Activated CD4-positive, alpha-beta memory T cell treated with anti-CD3 and anti-CD28 coated beads, Interleukin-2, amount 10 ng/mL, durations not matched to agents 7 days and 5 days (primary cell): Measurements from ENCODE around the gene MCM6. TPM values are rescaled to one million over a fixed set of nuclear protein-coding genes. Genes with fewer than 3 reads are reported as not detected.

Source experiments
- CTCF ChIA-PET: fragments of 350-600 bp; sonication (Branson Sonifier 250); formaldehyde crosslinking; loops from one replicate; lab custom pipeline; 2021; ENCODE audit warnings: antibody characterized with exemption, inconsistent platforms; lab: Charles Lee
- POLR2A ChIA-PET: fragments of 350-600 bp; sonication (Branson Sonifier 250); formaldehyde crosslinking; loops from one replicate; lab custom pipeline; 2021; ENCODE audit warnings: antibody characterized with exemption; lab: Charles Lee
- DNase-seq: peaks from one replicate; pipeline ENCODE4 v3.0.0-alpha.2; 2020
- H3K27ac Mint-ChIP-seq: one replicate; pipeline ENCODE4 v1.8.0; 2021; ENCODE audit warnings: mild to moderate bottlenecking, mixed read lengths
- H3K27me3 Mint-ChIP-seq: one replicate; pipeline ENCODE4 v1.8.0; 2021; ENCODE audit warnings: mixed read lengths
- H3K36me3 Mint-ChIP-seq: one replicate; pipeline ENCODE4 v1.8.0; 2021; ENCODE audit warnings: low read depth, mixed read lengths
- H3K4me1 Mint-ChIP-seq: one replicate; pipeline ENCODE4 v1.8.0; 2021; ENCODE audit warnings: mixed read lengths
- H3K4me3 Mint-ChIP-seq: one replicate; pipeline ENCODE4 v1.8.0; 2021; ENCODE audit warnings: mild to moderate bottlenecking, mixed read lengths
- H3K9me3 Mint-ChIP-seq: one replicate; pipeline ENCODE4 v1.8.0; 2021; ENCODE audit warnings: mixed read lengths
- total RNA-seq, 2 experiments: library from RNA; stranded (reverse); gene quantifications; one replicate each; pipeline ENCODE4 v1.2.3, GENCODE V29; 2021

The MCM6 gene
- total RNA-seq, 2 experiments from 2014 or later = 128 to 130 TPM

GRCh38 chr2:135853401-135853800 is 22.8 kb downstream of the MCM6 start:
- H3K27me3 Mint-ChIP-seq = no peaks in the 10 kb centered on the region
- no peak overlapping the region for H3K27ac Mint-ChIP-seq

GRCh38 chr2:135851858-135852257 is 24.4 kb downstream of the MCM6 start:
- POLR2A ChIA-PET = interaction anchor here (0.9 to 1.1 kb wide), 3 partner anchors 14 to 25 kb away, joined by 3 to 5 read pairs (median 3); partner anchors contain the start of gene MCM6
- Mint-ChIP-seq H3K27me3 (no peaks in the 10 kb centered on the region), H3K4me3 (no peak overlapping the region), H3K9me3 (no peaks in the 10 kb centered on the region), H3K36me3 (peaks cover 81% of the 10 kb centered on the region), H3K27ac (no peak overlapping the region), H3K4me1 (peaks cover 6% of the 10 kb centered on the region)
- DNase-seq = no peak
- CTCF ChIA-PET = no interaction called here

More at GRCh38 chr2:135853401-135853800, 22.8 kb downstream of the MCM6 start:
- Mint-ChIP-seq H3K4me3 (no peak overlapping the region), H3K4me1 (peaks cover 6% of the 10 kb centered on the region), H3K9me3 (no peaks in the 10 kb centered on the region), H3K36me3 (peaks cover 84% of the 10 kb centered on the region)
- DNase-seq = no peak
- ChIA-PET CTCF (no interaction called here), POLR2A (interaction anchor here (1.2 to 1.8 kb wide), 2 partner anchors 12 to 22 kb away, joined by 3 to 8 read pairs; no protein-coding TSS in a partner anchor)

- no peak for DNase-seq
- Mint-ChIP-seq H3K27ac (no peak overlapping the region), H3K36me3 (peaks cover 76% of the 10 kb centered on the region), H3K27me3 (no peaks in the 10 kb centered on the region), H3K4me3 (no peak overlapping the region), H3K9me3 (no peaks in the 10 kb centered on the region), H3K4me1 (peaks cover 6% of the 10 kb centered on the region)
- CTCF ChIA-PET = interaction anchor here (1.0 kb wide), 1 partner anchor 533 kb away, joined by 3 read pairs; no protein-coding TSS in a partner anchor
- POLR2A ChIA-PET = interaction anchor here (0.9 to 1.1 kb wide), 3 partner anchors 13 to 25 kb away, joined by 3 to 5 read pairs (median 3); partner anchors contain the start of gene MCM6
Observed at GRCh38 chr2:135850892-135851668, 25.2 kb downstream of the MCM6 start.

GRCh38 chr2:135849087-135849486 is 27.2 kb downstream of the MCM6 start:
- POLR2A ChIA-PET = no interaction called here
- H3K36me3 Mint-ChIP-seq = peaks cover 81% of the 10 kb centered on the region
- no peaks in the 10 kb centered on the region for H3K27me3 Mint-ChIP-seq
- no peak for DNase-seq
- peaks cover 6% of the 10 kb centered on the region for H3K4me1 Mint-ChIP-seq
- H3K4me3 Mint-ChIP-seq = no peak overlapping the region
- no peaks in the 10 kb centered on the region for H3K9me3 Mint-ChIP-seq
- H3K27ac Mint-ChIP-seq = peak overlapping the region; percentile 9
- CTCF ChIA-PET = no interaction called here

- Mint-ChIP-seq H3K9me3 (no peaks in the 10 kb centered on the region), H3K36me3 (peaks cover 81% of the 10 kb centered on the region), H3K27me3 (no peaks in the 10 kb centered on the region), H3K4me1 (peaks cover 18% of the 10 kb centered on the region), H3K4me3 (no peak overlapping the region), H3K27ac (no peak overlapping the region)
- ChIA-PET CTCF (no interaction called here), POLR2A (no interaction called here)
- no peak for DNase-seq
Observed at GRCh38 chr2:135845997-135846396, 30.2 kb downstream of the MCM6 start.

- CTCF ChIA-PET = interaction anchor here (1.0 kb wide), 1 partner anchor 14 kb away, joined by 3 read pairs; no protein-coding TSS in a partner anchor
- H3K4me1 Mint-ChIP-seq = peaks cover 24% of the 10 kb centered on the region
- DNase-seq = no peak
- no peaks in the 10 kb centered on the region for H3K9me3 Mint-ChIP-seq
- H3K36me3 Mint-ChIP-seq = peaks cover 80% of the 10 kb centered on the region
- no peak overlapping the region for H3K27ac Mint-ChIP-seq
- H3K27me3 Mint-ChIP-seq = no peaks in the 10 kb centered on the region
- no peak overlapping the region for H3K4me3 Mint-ChIP-seq
- POLR2A ChIA-PET = no interaction called here
Observed at GRCh38 chr2:135845257-135845656, 31.0 kb downstream of the MCM6 start.

GRCh38 chr2:135844301-135844895 is 31.8 kb downstream of the MCM6 start:
- peaks cover 78% of the 10 kb centered on the region for H3K36me3 Mint-ChIP-seq
- POLR2A ChIA-PET = interaction anchor here (1.2 to 1.6 kb wide), 2 partner anchors 19 to 24 kb away, joined by 3 to 4 read pairs; no protein-coding TSS in a partner anchor
- CTCF ChIA-PET = interaction anchor here (0.6 to 1.0 kb wide), 2 partner anchors 15 to 62 kb away, joined by 3 to 4 read pairs; no protein-coding TSS in a partner anchor
- no peak overlapping the region for H3K27ac Mint-ChIP-seq
- no peak for DNase-seq
- H3K4me1 Mint-ChIP-seq = peaks cover 24% of the 10 kb centered on the region
- no peaks in the 10 kb centered on the region for H3K9me3 Mint-ChIP-seq
- H3K27me3 Mint-ChIP-seq = no peaks in the 10 kb centered on the region
- no peak overlapping the region for H3K4me3 Mint-ChIP-seq

GRCh38 chr2:135843671-135844070 is 32.6 kb downstream of the MCM6 start:
- Mint-ChIP-seq H3K27me3 (no peaks in the 10 kb centered on the region), H3K36me3 (peaks cover 71% of the 10 kb centered on the region), H3K27ac (no peak overlapping the region), H3K4me3 (no peak overlapping the region), H3K4me1 (peaks cover 20% of the 10 kb centered on the region), H3K9me3 (no peaks in the 10 kb centered on the region)
- ChIA-PET CTCF (interaction anchor here (1.1 kb wide), 1 partner anchor 46 kb away, joined by 3 read pairs; no protein-coding TSS in a partner anchor), POLR2A (interaction anchor here (1.2 to 1.6 kb wide), 2 partner anchors 20 to 23 kb away, joined by 3 to 4 read pairs; no protein-coding TSS in a partner anchor)
- no peak for DNase-seq

- Mint-ChIP-seq H3K36me3 (peaks cover 61% of the 10 kb centered on the region), H3K27ac (peak overlapping the region; percentile 34), H3K9me3 (no peaks in the 10 kb centered on the region), H3K27me3 (no peaks in the 10 kb centered on the region), H3K4me1 (peaks cover 28% of the 10 kb centered on the region), H3K4me3 (no peak overlapping the region)
- CTCF ChIA-PET = interaction anchor here (3.3 kb wide), 1 partner anchor 43 kb away, joined by 10 read pairs; no protein-coding TSS in a partner anchor
- POLR2A ChIA-PET = interaction anchor here (1.3 to 2.2 kb wide), 2 partner anchors 20 to 34 kb away, joined by 3 to 9 read pairs; no protein-coding TSS in a partner anchor
- DNase-seq = no peak
Observed at GRCh38 chr2:135840601-135841000, 35.6 kb downstream of the MCM6 start.

GRCh38 chr2:135839713-135840112 is 36.5 kb downstream of the MCM6 start:
- CTCF ChIA-PET = interaction anchor here (0.6 to 3.3 kb wide), 3 partner anchors 21 to 42 kb away, joined by 3 to 10 read pairs (median 5); no protein-coding TSS in a partner anchor
- Mint-ChIP-seq H3K27ac (no peak overlapping the region), H3K36me3 (peaks cover 55% of the 10 kb centered on the region), H3K27me3 (no peaks in the 10 kb centered on the region), H3K9me3 (no peaks in the 10 kb centered on the region), H3K4me3 (no peak overlapping the region), H3K4me1 (peaks cover 29% of the 10 kb centered on the region)
- no peak for DNase-seq
- POLR2A ChIA-PET = no interaction called here

- no peak overlapping the region for H3K4me3 Mint-ChIP-seq
Observed at GRCh38 chr2:135838502-135838901, 37.7 kb downstream of the MCM6 start.

GRCh38 chr2:135836596-135837270 is 39.5 kb downstream of the MCM6 start, which contains the start of gene LCT:
LCT (minus strand) TSS chr2:135837184; CDS start chr2:135837169, 15 bp downstream.
- peaks cover 29% of the 10 kb centered on the region for H3K36me3 Mint-ChIP-seq
- H3K4me3 Mint-ChIP-seq = no peak within 1 kb of the TSS
- H3K27me3 Mint-ChIP-seq = no peaks in the 10 kb centered on the region
- H3K9me3 Mint-ChIP-seq = no peaks in the 10 kb centered on the region
- DNase-seq = no peak
- ChIA-PET CTCF (interaction anchor here (1.1 to 1.4 kb wide), 2 partner anchors 17 to 833 kb away, joined by 3 to 4 read pairs; no protein-coding TSS in a partner anchor), POLR2A (interaction anchor here (0.6 to 1.2 kb wide), 2 partner anchors 17 to 22 kb away, joined by 3 read pairs; no protein-coding TSS in a partner anchor)
- peaks cover 21% of the 10 kb centered on the region for H3K4me1 Mint-ChIP-seq
- H3K27ac Mint-ChIP-seq = no peak within 1 kb of the TSS

More at GRCh38 chr2:135838502-135838901, 37.7 kb downstream of the MCM6 start:
- CTCF ChIA-PET = interaction anchor here (0.6 to 1.6 kb wide), 2 partner anchors 20 to 41 kb away, joined by 3 to 5 read pairs; no protein-coding TSS in a partner anchor
- H3K36me3 Mint-ChIP-seq = peaks cover 43% of the 10 kb centered on the region
- H3K4me1 Mint-ChIP-seq = peaks cover 29% of the 10 kb centered on the region
- no peaks in the 10 kb centered on the region for H3K9me3 Mint-ChIP-seq
- POLR2A ChIA-PET = interaction anchor here (1.0 to 1.1 kb wide), 2 partner anchors 13 to 26 kb away, joined by 3 read pairs; no protein-coding TSS in a partner anchor
- no peak overlapping the region for H3K27ac Mint-ChIP-seq
- H3K27me3 Mint-ChIP-seq = no peaks in the 10 kb centered on the region
- no peak for DNase-seq
